HG02588 (cell line): Measurements from ENCODE around the gene TEX22.

Experiments
- ATAC-seq: cut with Tn5 transposase; IDR thresholded peaks from one replicate; pipeline ENCODE4 v1.9.1; 2021; ENCODE audit warnings: mild to moderate bottlenecking, moderate library complexity; ENCODE audit not compliant: unreplicated experiment

Gene TEX22

DNA sequence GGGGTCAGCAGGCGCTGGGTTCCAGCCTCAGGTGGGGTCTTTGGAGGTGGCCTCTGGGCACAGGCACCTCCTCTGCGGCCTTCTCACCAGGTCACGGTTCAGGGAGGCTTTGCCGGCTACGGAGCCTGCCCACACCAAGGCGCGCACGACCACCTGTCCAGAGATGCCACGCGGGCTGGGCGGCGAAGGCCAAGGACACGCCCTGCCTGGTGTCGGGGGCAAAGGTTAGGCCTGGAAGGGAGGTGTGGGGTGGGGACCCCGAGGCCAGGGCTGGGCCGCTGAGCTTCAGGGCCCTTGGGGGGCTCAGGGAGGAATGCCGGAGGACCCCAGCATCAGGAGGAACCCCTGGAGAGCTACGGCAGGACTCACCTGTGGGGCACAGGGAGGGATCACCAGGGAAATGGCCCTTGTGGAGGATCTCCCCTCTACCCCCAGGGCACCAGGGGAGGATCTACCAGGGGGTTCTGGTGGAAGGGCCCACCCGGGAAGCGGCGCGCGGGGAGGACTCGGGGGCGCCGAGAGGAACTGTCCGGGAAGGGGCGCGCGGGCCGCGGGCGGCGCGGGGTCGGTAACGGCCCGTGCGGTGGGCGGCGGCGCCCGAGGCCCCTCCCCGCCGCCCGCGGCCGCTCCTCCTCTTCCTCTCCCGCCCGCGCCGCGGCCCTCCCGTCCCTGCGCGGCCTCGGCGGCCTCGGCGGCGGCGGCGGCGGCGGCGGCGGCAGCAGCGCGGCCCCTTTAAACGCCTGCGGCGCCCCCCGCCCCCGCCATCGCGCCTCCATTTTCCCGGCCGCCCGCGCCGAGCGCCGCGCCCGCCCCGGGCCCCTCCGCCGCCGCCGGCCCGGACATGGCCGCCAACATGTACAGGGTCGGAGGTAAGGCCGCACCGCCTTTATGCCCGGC is 21.1 kb downstream of the TEX22 start, which contains the start of gene MTA1:
MTA1 (plus strand) TSS at position 633 of the 897 bp plus-strand sequence; CDS start at position 842, 209 bp downstream.
- ATAC-seq: no peak

DNA sequence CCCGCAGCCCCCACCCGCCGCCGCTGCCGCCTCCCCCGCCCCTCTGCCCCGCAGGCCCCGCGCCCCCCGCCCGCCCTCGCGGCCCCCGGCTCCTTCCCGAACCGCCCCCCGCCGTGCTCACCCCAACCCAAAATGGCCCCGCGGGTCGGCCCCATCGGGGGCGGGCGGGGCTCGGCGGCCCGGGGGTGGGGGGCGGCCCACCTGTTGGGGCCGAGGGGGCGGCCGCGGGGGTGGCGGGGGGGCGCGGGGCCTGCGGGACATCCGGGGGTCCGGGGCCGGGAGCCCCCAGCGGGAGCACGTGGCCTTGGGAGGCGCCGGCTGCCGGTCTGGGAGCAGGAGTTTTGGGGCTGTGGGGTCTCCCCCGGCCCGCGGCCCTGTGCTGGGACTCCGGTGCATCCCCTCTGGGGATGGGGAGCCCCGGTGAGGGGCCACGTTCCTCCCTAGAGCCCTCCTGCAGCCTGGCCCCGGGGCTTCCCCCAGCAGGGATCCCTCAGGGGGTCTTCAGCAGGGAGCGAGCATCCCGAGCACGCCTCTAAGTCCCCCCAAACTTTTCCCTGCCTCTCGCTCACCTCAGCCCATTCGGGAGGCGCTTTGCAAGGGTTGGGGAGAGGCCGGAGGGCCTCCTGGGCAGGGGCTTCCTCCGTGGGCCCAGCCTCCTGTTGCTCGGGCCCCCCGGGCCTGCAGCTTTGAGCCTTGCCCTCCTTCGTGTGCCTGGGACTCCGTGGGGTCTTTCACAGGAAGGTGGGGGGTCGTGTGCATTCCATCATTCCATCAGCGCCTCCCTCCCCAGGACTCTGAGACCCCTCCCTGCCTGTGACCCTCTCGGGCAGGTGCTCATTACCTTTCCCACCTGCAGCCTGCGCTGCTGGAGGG is 22.0 kb downstream of the TEX22 start:
- no peak for ATAC-seq

DNA sequence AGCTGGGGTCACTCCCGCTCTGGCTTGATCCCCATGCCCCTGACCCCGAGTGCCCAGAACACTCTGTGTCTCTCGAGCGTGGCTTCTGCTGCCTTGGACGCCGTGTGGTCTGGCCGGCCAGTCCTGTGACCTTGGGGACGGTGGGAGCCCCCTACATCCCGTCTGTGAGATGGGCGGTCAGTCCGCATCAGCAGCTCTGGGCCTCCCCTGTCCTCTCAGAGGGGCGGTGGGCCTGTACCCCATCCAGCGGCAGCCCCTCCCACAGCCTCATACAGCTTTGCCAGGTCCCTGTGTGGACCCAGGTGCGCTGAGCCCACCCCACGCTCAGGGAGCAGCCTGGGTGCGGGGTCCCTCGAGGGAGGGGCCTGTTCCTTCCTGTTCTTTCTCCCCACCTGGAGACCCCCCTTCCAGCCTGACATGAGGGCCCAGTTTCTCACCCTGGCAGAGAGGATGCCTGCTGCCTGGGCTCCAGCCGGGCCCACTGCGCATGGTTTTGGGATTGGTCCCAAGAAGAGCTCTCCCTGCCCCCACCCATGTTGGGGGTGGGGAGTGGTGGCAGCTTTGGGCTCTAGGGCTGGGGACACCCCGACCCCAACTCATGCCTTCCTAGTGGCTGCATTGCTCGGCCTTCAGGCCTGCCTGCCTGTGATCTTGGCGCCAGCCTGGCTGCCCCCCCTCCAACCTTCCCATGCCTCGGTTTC is 22.8 kb downstream of the TEX22 start:
- ATAC-seq: no peak

DNA sequence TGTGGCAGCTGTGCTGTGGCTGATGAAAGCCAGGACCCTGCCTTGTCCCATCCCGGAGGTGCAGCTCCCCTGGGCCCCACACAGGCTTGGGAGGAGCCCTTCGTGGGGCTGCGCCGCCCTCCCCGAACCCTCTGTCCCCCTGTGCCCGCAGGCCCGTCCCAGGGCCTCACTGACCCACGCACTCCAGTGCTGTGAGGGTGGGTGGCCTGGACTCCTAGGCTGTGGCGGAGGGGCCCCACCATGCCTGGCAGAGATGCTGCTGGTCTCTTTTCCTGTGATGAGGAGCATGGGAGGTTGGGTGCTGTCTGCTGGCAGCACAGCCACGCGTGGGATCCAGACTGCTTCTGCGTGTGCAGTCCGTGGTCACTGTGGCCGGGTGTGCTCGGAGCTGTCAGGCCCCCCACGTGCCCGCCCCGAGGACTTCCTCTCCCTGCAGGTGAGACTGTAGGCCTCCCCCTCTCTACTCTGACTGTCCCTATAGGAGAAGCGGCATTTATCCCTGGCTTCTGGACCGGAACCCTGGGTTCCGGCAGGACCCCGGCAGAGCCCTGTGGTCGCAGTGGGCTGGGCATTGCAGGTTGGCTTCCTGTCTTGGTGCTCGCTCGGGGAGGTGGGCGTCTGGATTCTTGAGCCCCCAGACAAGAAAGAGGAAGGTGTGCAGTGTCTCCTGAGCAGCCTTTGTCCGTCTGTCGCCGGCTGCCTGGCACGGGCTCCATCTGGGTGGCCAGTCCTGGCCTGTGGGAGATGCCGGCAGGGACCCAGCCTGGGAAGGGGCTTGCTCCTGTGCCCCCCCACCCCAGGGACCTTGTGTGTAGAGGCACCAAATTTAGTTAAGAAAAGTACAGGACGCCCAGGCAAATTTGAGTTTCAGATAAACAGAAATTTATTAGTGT is 23.6 kb downstream of the TEX22 start:
- ATAC-seq: no peak

DNA sequence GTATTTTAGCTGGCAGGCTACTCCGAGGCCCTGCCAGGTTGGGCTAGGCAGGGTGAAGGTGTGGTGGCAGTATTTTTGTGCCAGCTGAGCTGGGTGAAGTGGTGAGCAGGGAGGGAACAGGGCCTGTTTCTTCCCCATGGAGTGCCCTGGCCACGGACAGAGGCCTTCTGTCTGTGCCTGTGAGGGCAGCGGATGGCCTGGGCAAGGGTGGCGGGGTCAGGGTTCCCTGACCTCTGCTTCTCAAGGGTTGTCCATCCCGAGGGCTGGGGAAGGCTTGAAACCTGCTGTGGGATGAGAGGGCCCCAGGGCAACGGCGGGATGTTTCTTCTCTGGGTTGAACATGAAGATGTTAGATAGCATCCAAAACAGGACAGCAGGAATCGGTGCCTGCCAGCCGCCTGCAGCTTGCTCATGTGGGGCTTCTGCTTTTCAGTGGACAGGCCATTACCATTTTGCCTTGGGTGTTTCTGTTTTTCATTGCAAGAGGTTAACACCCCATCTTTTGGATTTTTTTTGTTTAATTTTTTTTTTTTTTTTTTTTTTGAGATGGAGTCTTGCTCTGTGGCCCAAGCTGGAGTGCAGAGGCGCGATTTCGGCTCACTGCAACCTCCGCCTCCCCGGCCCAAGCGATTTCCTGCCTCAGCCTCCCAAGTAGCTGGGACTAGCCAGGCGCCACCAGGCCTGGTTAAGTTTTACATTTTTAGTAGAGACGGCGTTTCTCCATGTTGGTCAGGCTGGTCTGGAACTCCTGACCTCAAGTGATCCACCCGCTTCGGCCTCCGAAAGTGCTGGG is 24.6 kb downstream of the TEX22 start:
- no peak for ATAC-seq

DNA sequence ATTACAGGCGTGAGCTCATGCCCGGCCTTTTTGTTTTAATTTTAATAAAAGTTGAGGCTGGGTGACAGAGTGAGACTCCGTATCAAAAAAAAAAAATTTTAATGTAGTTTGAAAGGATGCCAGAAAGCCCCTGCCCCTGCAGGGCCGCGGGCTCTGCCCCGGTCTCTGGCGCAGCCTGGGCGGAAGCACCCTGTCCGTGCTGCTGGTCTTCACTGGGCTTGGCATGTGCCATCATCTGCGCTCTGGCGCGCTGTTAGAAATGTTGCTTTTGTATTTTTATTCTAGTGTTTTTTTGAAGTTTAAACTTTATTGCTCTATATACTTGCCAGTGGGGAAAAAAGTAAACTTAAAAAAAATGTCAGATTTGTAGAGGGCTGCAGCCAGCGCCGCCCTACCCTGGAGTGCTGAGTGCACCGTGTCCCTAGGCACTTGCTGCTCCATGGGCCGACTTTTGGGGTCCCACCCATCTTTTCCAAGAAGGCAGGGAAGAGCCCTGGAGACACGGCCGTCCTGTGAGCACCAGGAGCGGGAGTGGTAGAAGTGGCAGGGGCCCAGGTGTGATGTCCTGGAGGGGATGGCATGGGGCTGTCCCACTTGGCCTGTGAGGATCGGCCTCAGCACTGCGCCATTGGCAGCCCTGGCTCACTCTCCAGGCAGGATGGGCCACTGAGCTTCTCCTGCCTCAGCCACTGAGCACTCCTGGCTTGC is 25.3 kb downstream of the TEX22 start:
- no peak for ATAC-seq

DNA sequence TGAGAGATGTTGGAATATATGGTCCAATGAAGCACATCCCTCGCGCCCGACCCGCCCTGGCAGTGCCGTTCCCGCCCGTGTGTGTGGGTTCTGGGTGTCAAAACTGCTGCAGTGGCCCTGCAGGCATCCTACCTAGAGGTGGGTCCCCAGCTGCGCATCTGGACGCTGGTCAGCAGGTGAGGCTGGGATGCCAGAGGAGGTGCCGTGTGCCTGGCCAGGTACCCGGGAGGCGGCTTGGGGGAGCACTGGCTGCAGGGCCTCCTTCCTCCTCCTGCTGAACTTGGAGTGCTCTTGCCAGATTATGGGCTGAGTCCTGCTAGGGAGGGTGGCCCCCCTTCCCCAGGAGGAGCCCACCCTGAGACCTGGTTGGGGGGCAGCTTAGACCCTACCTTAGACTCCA is 26.5 kb downstream of the TEX22 start:
- no peak for ATAC-seq

DNA sequence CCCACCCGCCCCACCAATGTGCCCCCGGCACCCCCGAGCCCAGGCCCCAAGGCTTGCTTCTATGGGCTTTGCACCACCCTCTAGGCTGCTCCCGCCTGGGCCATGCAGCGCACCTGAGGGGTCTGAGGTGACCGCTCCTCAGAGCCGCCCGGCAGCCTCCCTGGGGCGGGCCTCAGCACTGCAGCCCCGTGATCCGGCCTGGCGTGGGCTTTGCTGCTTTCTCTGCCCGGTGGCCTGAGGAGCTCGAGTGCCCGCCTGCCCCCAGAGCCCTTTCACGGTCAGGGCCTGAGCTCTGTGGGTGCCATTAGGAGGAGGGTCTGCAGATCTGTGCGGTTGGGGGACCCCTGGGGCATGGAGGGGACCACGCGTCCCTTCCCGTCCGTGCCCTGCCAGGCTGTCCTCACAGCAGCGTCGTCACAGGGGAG is 27.5 kb downstream of the TEX22 start:
- ATAC-seq: no peak

DNA sequence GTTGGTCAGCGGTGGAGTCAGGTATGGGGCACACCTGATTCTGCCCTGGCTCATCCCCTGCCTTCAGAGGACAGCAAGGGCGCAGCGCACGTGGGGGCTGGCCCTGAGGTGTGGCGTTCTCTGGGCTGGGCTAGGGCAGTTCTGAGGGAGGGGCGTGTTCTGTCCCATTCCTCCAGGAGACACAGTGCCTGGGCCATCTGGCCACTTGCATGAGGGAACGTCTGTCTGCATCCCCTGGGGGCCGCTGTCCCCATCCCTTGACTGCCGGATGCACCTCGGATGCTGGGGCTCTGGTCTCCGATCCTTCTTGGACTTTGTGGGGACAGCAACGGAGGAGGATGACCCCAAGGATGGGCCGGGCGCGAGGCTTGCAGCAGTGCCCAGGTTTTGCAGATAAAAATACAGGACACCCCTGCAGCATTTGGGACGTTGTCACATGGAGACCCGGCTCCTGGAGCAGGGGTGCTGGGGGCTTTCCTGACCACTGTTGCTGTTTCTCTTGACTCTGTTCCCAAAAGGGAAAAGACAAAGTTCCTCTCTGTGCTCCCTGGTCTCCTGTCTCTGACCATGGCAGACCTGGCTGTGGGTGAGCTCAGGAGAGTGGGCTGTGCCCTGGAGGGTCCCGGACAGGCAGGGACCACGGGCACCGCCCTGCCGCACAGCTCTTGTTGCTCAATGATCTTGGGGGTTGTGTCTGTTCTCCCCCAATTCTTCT is 28.2 kb downstream of the TEX22 start:
- ATAC-seq: no peak

DNA sequence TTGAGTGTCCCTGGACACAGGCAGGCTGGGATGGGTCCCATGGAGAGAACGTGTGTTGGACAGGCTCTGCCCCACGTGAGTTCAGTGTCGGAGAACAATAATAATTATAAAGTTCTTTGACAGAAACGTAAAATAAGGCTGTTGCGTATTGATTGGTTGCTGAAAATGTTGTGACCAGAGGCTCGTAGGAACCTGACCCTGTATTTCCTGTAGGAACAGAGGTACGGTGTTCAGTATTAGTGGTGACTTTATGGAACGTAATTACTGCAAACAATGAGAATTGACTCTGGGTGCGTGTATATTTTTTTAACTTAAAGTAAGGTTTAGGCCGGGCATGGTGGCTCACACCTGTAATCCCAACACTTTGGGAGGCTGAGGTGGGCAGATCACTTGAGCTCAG is 29.1 kb downstream of the TEX22 start:
- ATAC-seq: no peak

DNA sequence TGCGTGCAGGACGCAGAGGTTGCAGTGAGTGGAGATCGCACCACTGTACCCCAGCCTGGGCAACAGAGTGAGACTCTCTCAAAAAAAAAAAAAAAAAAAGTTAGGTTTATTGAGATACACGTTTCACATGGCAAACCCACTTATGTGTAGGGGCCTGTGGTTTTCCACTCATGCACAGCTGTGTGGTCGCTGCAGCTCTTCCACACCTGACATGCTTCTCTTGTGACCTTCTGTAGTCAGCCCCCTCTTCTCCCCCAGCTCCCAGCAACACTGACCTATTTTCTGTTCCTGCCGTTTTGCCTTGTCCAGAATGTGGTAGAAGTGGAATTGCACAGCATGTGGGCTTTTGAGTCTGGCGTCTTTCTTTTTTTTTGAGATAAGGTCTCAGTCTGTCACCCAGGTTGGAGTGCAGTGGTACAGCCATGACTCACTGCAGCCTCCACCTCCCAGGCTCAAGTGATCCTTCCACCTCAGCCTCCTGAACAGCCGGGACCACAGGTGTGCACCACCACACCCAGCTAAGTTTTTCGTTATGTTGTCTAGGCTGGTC is 29.7 kb downstream of the TEX22 start:
- no peak for ATAC-seq

DNA sequence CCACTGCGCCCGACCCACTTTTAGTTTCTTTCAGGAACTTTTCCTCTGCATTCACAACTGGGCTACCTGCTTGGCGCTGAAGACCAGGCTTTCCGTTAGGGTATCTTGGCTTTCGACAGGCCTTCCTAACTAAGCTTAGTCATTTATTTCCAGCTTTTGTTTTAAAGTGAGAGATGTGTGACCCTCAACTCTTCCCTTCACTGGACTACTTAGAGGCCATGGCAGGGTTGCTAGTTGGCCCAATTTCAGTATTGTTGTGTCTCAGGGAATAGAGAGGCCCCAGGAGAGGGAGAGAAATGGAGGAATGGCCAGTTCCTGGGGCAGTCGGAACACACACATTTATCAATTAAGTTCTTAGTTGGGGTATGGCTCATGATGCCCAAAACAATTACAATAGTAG is 31.7 kb downstream of the TEX22 start:
- ATAC-seq: no peak

DNA sequence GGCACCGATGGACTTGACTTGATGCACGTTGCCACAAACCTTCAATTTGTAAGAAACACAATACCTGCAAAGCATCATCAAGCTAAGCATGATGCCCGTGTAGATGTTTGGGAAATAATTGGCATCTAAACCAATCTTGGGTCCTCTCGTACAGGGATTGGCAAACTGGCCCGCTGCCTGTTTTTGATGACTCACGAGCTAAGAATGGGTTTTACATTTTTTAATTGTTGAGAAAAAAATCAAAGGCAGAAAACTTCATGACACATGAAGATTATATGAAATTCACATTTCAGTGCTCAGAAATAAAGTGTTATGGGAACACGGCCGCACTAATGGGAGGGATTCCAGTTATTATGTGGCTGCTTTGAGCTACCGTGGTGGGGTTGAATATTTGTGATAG is 32.2 kb downstream of the TEX22 start:
- ATAC-seq: no peak

DNA sequence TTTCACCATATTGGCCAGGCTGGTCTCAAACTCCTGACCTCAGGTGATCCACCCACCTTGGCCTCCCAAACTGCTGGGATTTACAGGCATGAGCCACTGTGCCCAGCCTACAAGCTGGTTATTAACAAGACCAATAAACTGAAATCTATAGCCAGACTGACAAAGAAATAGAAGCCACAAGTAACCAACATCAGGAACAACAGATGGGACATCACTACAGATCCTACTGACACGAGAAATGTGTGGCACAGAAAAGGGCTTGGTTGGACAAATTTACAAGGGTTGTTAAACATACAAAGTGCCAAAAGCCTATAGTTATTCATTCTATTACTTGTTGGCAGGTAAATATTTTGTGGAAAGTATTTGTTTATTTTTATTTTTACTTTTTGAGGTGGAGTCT is 32.9 kb downstream of the TEX22 start:
- no peak for ATAC-seq

DNA sequence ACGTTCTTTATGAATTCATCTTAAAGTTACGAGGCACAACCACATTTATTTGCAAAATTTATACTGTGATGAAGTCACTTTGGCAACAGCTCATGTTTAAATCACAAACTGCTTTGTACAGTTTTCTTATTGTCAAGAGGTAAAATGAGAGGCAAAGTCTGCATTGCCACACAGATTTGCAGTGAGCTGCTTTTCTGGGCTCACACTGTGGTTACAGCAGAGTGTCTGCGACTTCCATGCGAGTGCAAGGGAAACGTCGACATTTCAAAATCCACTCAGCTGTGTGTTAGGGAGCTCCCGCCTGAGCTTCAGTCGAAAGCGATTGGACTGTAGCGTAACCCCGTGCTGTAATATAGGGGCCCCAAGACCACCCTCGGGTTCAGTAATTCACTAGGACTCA is 34.3 kb downstream of the TEX22 start:
- ATAC-seq: no peak

DNA sequence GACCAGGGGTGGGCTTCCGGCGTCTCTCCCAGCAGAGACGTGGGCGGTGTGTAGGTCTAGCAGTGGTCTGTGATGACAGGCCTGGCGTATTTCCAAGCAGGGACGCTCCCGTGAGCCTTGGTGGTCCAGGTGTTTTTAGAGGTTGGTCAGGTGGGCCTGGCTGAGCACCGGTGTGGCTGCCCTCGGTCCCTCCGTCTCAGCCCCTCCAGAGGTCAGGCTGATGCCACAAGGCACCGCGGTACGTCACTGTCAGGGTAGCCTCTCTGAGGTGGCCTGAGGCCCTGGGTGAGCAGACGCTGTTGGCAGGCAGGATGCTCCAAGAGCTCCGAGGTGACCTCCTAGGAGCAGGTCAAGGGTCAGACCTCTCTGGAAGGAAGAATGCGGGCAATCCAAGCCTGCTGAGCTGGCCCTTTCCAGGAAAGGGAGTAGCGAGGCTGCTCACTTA is 34.8 kb downstream of the TEX22 start:
- ATAC-seq: no peak

DNA sequence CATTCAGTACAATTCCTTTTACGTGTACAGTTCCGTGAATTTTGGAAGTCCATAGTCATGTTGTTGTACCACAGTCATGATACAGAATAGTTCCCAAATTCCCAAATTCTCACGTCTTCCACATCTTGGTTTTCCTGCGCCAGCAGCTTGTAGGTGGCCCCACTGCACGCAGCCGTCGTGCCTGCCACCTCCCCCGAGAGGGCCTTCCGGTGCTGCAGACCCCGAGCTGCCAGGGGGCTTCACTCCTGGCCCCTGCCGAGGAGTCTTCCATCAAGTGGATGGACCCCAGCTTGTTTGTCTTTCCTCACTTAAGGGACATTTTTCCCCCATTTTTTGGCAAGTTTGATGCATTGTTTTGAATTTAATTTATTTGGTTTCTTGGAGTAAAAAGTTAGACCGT is 38.1 kb downstream of the TEX22 start:
- no peak for ATAC-seq
